SIG-M5 (cell line): ENCODE measurements around the gene TOMM40.
"Not testable (repeated sequence)": the region's sequence is repeated elsewhere in the genome, so short reads cannot be mapped to it uniquely, and the experiment has no call there.

Experiments used
- DNase-seq: peaks from one replicate; lab custom pipeline; 2025; lab: John Stamatoyannopoulos, UW

The TOMM40 gene

DNA sequence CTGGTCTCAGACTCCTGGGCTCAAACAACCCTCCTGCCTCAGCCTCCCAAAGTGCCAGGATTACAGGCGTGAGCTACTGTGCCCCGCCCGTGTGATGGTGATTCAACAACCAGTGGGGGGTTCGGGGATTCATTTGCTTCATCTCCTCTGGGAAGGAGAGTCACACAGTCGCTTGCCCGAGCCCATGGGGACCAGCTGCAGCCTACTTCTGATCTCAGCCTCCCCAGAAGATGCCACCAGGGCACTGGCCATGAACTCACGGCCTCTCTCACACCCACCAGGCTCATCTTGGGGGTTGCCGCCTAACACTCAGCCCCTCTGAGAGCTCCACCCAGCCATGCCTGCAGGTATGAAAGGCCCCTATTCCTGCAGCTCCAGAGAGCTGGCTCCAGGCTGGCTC, 6.8 kb downstream of the TOMM40 start:
- no peak for DNase-seq

DNA sequence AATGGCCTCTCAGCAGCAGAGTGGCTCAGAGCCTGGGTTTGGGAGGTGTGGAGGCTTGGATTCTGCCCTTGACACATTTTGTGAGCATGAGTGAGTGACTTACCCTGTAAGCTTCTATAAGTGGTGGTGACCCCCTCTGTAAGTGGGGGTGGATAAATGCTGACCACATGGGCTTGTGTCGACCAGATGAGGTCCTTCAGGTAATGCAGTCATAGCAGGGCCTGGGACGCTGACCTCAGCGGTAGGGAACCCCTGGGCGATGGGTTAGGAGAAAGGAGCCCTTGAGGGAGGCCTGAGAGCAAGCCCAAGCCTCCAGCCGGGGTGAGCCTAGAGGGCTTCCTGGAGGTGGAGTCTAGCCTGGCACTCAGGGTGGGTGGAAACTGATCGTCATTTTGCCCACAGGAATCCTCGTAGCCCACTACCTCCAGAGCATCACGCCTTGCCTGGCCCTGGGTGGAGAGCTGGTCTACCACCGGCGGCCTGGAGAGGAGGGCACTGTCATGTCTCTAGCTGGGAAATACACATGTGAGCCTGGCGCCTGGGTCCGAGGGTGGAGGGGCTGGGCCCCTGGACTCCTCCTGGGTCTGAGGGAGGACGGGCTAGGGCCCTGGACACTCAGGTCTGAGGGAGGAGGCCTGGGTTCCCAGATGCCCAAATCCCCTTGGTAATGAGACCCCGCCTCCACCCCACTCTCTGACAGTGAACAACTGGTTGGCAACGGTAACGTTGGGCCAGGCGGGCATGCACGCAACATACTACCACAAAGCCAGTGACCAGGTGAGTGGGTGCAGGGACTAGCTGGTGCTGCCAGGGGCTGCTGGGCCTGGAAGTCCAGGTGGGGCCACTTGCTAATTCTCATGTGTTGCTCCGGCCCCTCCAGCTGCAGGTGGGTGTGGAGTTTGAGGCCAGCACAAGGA, 9.5 kb downstream of the TOMM40 start:
- DNase-seq: no peak

DNA sequence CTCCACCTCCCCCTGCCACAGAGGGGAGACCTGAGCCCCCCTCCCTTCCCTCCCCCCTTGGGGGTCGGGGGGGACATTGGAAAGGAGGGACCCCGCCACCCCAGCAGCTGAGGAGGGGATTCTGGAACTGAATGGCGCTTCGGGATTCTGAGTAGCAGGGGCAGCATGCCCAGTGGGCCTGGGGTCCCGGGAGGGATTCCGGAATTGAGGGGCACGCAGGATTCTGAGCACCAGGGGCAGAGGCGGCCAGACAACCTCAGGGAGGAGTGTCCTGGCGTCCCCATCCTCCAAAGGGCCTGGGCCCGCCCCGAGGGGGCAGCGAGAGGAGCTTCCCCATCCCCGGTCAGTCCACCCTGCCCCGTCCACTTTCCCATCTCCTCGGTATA, 12.2 kb downstream of the TOMM40 start:
- no peak for DNase-seq

DNA sequence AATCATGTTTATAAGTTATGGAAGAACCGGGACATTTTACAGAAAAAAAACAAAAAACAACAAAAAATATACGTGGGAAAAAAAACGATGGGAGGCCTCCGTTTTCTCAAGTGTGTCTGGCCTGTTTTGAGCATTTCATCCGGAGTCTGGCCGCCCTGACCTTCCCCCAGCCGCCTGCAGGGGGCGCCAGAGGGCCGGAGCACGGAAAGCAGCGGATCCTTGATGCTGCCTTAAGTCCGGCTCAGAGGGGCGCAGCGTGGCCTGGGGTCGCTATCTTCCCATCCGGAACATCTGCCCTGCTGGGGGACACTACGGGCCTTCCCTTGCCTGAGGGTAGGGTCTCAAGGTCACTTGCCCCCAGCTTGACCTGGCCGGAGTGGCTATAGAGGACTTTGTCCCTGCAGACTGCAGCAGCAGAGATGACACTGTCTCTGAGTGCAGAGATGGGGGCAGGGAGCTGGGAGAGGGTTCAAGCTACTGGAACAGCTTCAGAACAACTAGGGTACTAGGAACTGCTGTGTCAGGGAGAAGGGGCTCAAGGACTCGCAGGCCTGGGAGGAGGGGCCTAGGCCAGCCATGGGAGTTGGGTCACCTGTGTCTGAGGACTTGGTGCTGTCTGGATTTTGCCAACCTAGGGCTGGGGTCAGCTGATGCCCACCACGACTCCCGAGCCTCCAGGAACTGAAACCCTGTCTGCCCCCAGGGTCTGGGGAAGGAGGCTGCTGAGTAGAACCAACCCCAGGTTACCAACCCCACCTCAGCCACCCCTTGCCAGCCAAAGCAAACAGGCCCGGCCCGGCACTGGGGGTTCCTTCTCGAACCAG, 12.8 kb downstream of the TOMM40 start:
- no peak for DNase-seq

DNA sequence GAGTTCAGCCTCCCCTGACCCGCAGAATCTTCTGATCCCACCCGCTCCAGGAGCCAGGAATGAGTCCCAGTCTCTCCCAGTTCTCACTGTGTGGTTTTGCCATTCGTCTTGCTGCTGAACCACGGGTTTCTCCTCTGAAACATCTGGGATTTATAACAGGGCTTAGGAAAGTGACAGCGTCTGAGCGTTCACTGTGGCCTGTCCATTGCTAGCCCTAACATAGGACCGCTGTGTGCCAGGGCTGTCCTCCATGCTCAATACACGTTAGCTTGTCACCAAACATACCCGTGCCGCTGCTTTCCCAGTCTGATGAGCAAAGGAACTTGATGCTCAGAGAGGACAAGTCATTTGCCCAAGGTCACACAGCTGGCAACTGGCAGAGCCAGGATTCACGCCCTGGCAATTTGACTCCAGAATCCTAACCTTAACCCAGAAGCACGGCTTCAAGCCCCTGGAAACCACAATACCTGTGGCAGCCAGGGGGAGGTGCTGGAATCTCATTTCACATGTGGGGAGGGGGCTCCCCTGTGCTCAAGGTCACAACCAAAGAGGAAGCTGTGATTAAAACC, 13.5 kb downstream of the TOMM40 start:
- DNase-seq: no peak

DNA sequence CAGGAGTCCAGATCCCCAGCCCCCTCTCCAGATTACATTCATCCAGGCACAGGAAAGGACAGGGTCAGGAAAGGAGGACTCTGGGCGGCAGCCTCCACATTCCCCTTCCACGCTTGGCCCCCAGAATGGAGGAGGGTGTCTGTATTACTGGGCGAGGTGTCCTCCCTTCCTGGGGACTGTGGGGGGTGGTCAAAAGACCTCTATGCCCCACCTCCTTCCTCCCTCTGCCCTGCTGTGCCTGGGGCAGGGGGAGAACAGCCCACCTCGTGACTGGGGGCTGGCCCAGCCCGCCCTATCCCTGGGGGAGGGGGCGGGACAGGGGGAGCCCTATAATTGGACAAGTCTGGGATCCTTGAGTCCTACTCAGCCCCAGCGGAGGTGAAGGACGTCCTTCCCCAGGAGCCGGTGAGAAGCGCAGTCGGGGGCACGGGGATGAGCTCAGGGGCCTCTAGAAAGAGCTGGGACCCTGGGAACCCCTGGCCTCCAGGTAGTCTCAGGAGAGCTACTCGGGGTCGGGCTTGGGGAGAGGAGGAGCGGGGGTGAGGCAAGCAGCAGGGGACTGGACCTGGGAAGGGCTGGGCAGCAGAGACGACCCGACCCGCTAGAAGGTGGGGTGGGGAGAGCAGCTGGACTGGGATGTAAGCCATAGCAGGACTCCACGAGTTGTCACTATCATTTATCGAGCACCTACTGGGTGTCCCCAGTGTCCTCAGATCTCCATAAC, 14.5 kb downstream of the TOMM40 start, which contains the start of gene APOE:
Gene APOE, plus strand, starts transcription at position 360 of the 724 bp plus-strand sequence. CDS start 829 bp downstream, outside the sequence.
- DNase-seq: no peak

DNA sequence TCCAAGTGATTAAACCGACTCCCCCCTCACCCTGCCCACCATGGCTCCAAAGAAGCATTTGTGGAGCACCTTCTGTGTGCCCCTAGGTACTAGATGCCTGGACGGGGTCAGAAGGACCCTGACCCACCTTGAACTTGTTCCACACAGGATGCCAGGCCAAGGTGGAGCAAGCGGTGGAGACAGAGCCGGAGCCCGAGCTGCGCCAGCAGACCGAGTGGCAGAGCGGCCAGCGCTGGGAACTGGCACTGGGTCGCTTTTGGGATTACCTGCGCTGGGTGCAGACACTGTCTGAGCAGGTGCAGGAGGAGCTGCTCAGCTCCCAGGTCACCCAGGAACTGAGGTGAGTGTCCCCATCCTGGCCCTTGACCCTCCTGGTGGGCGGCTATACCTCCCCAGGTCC, 16.6 kb downstream of the TOMM40 start:
- DNase-seq: no peak

DNA sequence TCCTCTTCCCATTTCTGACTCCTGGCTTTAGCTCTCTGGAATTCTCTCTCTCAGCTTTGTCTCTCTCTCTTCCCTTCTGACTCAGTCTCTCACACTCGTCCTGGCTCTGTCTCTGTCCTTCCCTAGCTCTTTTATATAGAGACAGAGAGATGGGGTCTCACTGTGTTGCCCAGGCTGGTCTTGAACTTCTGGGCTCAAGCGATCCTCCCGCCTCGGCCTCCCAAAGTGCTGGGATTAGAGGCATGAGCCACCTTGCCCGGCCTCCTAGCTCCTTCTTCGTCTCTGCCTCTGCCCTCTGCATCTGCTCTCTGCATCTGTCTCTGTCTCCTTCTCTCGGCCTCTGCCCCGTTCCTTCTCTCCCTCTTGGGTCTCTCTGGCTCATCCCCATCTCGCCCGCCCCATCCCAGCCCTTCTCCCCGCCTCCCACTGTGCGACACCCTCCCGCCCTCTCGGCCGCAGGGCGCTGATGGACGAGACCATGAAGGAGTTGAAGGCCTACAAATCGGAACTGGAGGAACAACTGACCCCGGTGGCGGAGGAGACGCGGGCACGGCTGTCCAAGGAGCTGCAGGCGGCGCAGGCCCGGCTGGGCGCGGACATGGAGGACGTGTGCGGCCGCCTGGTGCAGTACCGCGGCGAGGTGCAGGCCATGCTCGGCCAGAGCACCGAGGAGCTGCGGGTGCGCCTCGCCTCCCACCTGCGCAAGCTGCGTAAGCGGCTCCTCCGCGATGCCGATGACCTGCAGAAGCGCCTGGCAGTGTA, 17.2 kb downstream of the TOMM40 start:
- no peak for DNase-seq

DNA sequence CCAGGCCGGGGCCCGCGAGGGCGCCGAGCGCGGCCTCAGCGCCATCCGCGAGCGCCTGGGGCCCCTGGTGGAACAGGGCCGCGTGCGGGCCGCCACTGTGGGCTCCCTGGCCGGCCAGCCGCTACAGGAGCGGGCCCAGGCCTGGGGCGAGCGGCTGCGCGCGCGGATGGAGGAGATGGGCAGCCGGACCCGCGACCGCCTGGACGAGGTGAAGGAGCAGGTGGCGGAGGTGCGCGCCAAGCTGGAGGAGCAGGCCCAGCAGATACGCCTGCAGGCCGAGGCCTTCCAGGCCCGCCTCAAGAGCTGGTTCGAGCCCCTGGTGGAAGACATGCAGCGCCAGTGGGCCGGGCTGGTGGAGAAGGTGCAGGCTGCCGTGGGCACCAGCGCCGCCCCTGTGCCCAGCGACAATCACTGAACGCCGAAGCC, 17.8 kb downstream of the TOMM40 start:
- DNase-seq: no peak

DNA sequence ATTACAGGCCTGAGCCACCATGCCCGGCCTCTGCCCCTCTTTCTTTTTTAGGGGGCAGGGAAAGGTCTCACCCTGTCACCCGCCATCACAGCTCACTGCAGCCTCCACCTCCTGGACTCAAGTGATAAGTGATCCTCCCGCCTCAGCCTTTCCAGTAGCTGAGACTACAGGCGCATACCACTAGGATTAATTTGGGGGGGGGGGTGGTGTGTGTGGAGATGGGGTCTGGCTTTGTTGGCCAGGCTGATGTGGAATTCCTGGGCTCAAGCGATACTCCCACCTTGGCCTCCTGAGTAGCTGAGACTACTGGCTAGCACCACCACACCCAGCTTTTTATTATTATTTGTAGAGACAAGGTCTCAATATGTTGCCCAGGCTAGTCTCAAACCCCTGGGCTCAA, 18.7 kb downstream of the TOMM40 start:
- no peak for DNase-seq

DNA sequence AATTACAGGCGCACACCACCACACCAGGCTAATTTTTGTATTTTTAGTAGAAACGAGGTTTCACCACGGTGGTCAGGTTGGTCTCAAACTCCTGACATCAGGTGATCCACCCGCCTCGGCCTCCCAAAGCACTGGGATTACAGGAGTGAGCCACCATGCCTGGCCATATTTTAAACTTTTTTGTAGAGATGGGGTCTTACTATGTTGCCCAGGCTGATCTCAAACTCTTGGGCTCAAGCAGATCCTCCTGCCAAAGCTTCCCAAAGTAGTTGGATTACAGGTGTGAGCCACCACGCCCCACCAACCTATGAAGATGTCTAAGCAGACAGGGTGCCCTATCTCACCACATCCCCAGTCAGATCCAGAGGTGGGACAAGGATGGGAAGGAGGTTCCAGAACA, 20.8 kb downstream of the TOMM40 start:
- DNase-seq: not testable (repeated sequence)

DNA sequence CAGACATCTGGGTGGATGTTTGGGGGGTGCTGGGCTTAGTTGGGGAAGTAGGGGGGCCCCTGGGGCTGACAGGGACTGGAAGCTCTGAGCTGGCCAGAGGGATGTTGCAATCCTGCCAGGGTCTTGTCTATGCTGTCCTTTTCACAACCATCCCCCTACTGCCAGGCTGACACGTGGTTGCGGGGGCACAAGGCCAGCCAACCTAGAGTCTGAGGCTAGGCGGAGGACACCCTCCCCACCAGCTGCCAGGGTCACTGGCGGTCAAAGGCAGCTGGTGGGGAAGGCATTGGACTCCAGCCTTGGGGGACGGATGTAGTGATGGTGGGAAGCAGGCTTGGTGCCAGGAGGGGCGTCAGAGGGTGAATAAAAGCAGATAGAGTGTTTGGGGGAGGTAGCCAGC, 21.8 kb downstream of the TOMM40 start:
- DNase-seq: no peak

DNA sequence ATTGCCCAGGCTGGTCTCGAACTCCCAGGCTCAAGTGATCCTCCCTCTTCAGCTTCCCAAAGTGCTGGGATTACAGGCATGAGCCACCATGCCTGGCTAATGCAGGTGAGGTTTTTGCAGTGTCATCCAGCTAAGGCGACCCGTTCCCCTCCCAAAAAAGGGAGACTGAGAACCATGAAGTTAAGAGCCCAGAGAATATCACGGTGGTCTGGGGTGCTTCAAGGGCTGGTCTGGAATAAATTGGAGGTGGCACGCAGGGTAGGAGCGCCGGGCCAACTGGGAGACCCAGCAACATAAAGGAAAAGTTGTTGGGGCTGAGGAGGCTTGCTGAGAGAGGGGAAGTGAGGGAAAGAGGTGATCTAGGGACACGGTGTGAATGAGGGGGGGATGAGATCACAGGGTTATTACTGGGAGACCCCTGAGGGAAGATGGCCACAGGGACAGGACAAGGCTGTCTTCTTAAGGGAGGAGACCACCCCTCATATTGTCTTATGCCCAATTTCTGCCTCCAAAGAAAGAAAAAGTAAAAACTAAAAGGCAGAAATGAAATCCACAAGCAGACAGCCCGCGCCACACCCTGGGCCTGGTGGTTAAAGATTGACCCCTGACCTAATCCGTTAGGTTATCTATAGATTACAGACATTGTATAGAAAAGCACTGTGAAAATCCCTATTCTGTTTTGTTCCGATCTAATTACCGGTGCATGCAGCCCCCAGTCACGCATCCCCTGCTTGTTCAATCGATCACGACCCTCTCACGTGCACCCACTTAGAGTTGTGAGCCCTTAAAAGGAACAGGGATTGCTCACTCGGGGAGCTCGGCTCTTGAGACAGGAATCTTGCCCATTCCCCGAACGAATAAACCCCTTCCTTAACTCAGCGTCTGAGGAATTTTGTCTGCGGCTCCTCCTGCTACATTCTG, 22.7 kb downstream of the TOMM40 start:
- DNase-seq: not testable (repeated sequence)

DNA sequence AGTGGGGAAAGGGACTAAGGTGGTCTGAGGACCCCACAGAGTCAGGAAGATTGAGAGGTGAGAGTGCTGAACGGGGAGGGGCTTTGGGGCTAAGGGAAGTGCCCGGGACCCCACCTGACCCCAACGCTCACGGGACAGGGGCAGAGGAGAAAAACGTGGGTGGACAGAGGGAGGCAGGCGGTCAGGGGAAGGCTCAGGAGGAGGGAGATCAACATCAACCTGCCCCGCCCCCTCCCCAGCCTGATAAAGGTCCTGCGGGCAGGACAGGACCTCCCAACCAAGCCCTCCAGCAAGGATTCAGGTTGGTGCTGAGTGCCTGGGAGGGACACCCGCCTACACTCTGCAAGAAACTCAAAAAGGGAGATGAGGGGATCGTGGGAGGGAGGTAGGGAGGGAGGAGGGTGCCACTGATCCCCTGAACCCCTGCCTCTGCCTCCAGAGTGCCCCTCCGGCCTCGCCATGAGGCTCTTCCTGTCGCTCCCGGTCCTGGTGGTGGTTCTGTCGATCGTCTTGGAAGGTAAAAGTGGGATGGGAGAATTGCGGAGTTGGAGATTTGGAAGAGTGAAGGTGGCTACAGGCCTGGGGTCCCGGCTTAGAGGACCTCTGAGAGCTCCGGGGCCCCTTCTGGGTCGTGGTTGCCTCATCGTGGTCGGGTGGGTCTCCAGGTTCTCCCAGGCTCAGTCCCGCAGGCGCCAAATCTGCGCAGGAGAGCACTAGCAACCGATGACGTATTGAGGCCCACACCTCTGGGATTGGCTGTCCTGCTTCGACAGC, 23.6 kb downstream of the TOMM40 start, which contains the start of gene APOC1:
Gene APOC1, plus strand, starts transcription at position 176 of the 774 bp plus-strand sequence. Its CDS starts 284 bp downstream, at position 460.
- DNase-seq: peak; percentile 30

DNA sequence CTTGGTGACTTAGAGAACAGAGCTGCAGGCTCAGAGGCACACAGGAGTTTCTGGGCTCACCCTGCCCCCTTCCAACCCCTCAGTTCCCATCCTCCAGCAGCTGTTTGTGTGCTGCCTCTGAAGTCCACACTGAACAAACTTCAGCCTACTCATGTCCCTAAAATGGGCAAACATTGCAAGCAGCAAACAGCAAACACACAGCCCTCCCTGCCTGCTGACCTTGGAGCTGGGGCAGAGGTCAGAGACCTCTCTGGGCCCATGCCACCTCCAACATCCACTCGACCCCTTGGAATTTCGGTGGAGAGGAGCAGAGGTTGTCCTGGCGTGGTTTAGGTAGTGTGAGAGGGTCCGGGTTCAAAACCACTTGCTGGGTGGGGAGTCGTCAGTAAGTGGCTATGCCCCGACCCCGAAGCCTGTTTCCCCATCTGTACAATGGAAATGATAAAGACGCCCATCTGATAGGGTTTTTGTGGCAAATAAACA, 33.2 kb downstream of the TOMM40 start:
- no peak for DNase-seq

DNA sequence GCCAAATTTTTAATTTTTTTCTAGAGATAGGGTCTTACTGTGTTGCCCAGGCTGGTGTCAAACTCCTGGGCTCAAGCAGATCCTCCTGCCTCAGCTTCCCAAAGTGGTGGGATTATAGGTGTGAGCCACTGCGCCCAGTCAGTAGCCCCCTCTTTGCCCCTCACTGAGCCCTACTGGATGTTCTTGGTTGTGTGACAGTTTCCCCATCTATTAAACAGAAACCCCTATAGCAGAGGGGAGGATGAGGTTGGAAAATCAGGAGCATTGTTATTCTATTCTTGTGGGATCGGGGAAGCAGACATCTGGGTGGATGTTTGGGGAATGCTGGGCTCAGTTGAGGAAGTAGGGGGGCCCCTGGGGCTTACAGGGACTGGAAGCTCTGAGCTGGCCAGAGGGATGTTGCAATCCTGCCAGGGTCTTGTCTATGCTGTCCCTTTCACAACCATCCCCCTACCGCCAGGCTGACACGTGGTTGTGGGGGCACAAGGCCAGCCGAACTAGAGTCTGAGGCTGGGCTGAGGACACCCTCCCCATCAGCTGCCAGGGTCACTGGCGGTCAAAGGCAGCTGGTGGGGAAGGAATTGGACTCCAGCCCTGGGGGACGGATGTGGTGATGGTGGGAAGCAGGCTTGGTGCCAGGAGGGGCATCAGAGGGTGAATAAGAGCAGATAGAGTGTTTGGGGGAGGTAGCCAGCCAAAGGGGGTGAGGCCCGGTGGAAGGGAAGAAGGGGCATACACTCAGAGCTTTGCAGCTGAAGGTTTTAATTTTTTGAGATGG, 34.2 kb downstream of the TOMM40 start:
- no peak for DNase-seq

DNA sequence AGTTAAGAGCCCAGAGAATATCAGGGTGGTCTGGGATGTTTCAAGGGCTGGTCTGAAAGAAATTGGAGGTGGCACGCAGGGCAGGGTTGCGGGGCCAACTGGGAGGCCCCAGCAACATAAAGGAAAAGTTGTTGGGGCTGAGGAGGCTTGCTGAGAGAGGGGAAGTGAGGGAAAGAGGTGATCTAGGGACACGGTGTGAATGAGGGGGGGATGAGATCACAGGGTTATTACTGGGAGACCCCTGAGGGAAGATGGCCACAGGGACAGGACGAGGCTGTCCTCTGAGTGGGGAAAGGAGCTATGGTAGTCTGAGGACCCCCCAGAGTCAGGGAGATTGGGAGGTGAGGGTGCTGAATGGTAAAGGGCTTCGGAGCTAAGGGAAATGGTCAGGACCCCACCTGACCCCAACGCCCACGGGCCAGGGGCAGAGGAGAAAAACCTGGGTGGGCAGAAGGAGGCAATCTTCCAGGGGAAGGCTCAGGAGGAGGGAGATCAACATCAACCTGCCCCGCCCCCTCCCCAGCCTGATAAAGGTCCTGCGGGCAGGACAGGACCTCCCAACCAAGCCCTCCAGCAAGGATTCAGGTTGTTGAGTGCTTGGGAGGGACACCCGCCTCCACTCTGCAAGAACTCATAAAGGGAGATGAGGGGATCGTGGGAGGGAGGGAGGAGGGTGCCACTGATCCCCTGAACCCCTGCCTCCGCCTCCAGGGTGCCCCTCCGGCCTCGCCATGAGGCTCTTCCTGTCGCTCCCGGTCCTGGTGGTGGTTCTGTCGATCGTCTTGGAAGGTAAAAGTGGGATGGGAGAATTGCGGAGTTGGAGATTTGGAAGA, 35.4 kb downstream of the TOMM40 start:
- not testable (repeated sequence) for DNase-seq
